ENCODE data around the gene WWOX.
A peak's percentile ranks its signal among the peaks of the same experiment; 100 is the strongest.

WWOX gene

DNA sequence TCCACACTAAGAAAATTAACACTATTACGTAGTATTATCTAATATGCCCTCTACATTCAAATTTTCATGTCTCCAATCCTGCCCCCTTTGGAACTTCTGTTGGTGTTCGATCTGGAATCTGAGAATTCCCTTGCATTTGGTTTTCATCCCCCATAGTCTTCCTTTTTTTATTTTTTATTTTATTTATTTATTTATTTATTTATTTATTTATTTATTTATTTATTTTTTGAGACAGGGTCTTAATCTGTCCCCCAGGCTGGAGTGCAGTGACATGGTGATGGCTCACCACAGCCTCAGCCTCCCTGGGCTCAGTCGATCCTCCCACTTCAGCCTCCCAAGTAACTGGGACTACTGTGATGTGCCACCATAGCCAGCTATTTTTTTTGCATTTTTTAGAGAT, 911.8 kb downstream of the WWOX start:
- Histone ChIP-seq H3K4me3 (ENCODE audit: low read depth, low read length) (no peak overlapping the region), H3K9me3 (ENCODE audit: insufficient read depth, low read depth, low read length) (peaks cover 2% of the 10 kb centered on the region), H3K4me1 (ENCODE audit: control insufficient read depth in 1 of 2, insufficient read depth in 2 of 2, low read length in 2 of 2) (peaks cover 0 to 4% of the 10 kb centered on the region in 2 experiments), H3K4me2 (ENCODE audit: low read length) (no peak overlapping the region), H2AFZ (ENCODE audit: insufficient read depth, low read length, poor library complexity) (no peak overlapping the region), H2BK120ac (ENCODE audit: insufficient read depth, low read length, poor library complexity) (no peak overlapping the region), H3K18ac (ENCODE audit: low read length) (no peak overlapping the region), H4K12ac (ENCODE audit: low read depth, low read length) (no peak overlapping the region), H3K14ac (ENCODE audit: low read length) (no peak overlapping the region), H3K4ac (ENCODE audit: low read depth, low read length) (no peak overlapping the region), H2BK12ac (ENCODE audit: low read length) (no peak overlapping the region), H3K23ac (ENCODE audit: low read length) (no peak overlapping the region), H4K91ac (ENCODE audit: low read depth, low read length) (no peak overlapping the region), H3K36me3 (ENCODE audit: control insufficient read depth in 1 of 2, insufficient read depth in 2 of 2, low read length in 2 of 2) (no peaks in the 10 kb centered on the region), H3K27ac (ENCODE audit: low read depth, low read length) (no peak overlapping the region), H3K27me3 (ENCODE audit: insufficient read depth, low read length) (no peaks in the 10 kb centered on the region), H2AK5ac (ENCODE audit: low read length) (no peak overlapping the region), H3K9ac (ENCODE audit: low read length) (no peak overlapping the region), H3K79me1 (ENCODE audit: low read length) (no peaks in the 10 kb centered on the region), H3K79me2 (ENCODE audit: control insufficient read depth, insufficient read depth, low read length, poor library complexity) (no peaks in the 10 kb centered on the region), H2BK5ac (ENCODE audit: low read depth, low read length, poor library complexity) (no peak overlapping the region), H4K8ac (ENCODE audit: low read depth, low read length) (no peak overlapping the region)
- no peak for DNase-seq
- WGBS (ENCODE audit: extremely low coverage, insufficient coverage, insufficient read length) = no CpG with 5 or more reads among the region's 3 CpGs

DNA sequence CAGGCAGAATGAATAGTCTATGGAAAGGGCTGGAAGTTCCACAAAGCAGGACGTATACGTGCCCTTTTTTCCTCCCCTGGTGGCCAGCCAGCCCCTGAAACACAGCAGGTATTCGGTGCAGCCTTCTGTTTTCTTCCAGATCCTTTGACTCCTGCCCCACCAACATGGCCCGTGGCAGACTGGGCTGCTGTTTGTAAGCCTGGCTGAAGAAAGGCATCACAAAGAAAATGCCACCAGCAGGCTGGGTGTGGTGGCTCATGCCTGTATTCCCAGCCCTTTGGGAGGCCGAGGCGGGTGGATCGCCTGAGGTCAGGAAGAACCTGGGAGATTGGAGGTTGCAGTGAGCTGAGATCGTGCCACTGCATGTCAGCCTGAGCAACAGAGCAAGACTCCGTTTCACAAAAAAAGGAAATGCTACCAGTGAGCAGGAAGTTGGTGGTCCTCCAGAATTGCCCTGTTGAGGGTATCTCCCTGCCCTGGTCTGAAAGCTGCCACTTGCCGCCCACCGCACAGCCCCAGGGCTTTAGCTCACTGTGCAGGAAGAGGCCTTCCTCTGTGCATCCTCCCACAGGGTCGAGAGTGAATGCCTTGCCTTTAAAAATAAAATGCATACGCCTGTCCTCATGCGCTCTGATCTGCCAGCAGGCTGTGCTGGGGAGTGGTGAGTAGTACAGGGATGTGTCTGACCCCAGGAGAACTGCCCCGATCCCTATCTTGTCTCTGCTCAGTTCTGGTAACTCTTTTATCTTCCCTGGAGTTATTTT, 913.4 kb downstream of the WWOX start:
- H3K18ac ChIP-seq (ENCODE audit: low read length) = no peak overlapping the region
- H3K4me1 ChIP-seq (ENCODE audit: control insufficient read depth in 1 of 2, insufficient read depth in 2 of 2, low read length in 2 of 2) = peaks cover 0 to 4% of the 10 kb centered on the region in 2 experiments
- no peak overlapping the region for H2AFZ ChIP-seq (ENCODE audit: insufficient read depth, low read length, poor library complexity)
- no peak overlapping the region for H2BK120ac ChIP-seq (ENCODE audit: insufficient read depth, low read length, poor library complexity)
- no peaks in the 10 kb centered on the region for H3K79me1 ChIP-seq (ENCODE audit: low read length)
- H3K4me3 ChIP-seq (ENCODE audit: low read depth, low read length) = no peak overlapping the region
- H4K91ac ChIP-seq (ENCODE audit: low read depth, low read length) = no peak overlapping the region
- H2BK5ac ChIP-seq (ENCODE audit: low read depth, low read length, poor library complexity) = no peak overlapping the region
- DNase-seq = no peak
- no peak overlapping the region for H3K27ac ChIP-seq (ENCODE audit: low read depth, low read length)
- H3K79me2 ChIP-seq (ENCODE audit: control insufficient read depth, insufficient read depth, low read length, poor library complexity) = no peaks in the 10 kb centered on the region
- no peak overlapping the region for H4K8ac ChIP-seq (ENCODE audit: low read depth, low read length)
- H3K27me3 ChIP-seq (ENCODE audit: insufficient read depth, low read length) = no peaks in the 10 kb centered on the region
- H3K23ac ChIP-seq (ENCODE audit: low read length) = no peak overlapping the region
- H2AK5ac ChIP-seq (ENCODE audit: low read length) = no peak overlapping the region
- H3K36me3 ChIP-seq (ENCODE audit: control insufficient read depth in 1 of 2, insufficient read depth in 2 of 2, low read length in 2 of 2) = no peaks in the 10 kb centered on the region
- no peak overlapping the region for H3K4me2 ChIP-seq (ENCODE audit: low read length)
- WGBS (ENCODE audit: extremely low coverage, insufficient coverage, insufficient read length) = no CpG with 5 or more reads among the region's 15 CpGs
- H3K9me3 ChIP-seq (ENCODE audit: insufficient read depth, low read depth, low read length) = peaks cover 2% of the 10 kb centered on the region
- no peak overlapping the region for H4K12ac ChIP-seq (ENCODE audit: low read depth, low read length)
- H3K9ac ChIP-seq (ENCODE audit: low read length) = no peak overlapping the region
- no peak overlapping the region for H2BK12ac ChIP-seq (ENCODE audit: low read length)
- no peak overlapping the region for H3K14ac ChIP-seq (ENCODE audit: low read length)
- no peak overlapping the region for H3K4ac ChIP-seq (ENCODE audit: low read depth, low read length)

DNA sequence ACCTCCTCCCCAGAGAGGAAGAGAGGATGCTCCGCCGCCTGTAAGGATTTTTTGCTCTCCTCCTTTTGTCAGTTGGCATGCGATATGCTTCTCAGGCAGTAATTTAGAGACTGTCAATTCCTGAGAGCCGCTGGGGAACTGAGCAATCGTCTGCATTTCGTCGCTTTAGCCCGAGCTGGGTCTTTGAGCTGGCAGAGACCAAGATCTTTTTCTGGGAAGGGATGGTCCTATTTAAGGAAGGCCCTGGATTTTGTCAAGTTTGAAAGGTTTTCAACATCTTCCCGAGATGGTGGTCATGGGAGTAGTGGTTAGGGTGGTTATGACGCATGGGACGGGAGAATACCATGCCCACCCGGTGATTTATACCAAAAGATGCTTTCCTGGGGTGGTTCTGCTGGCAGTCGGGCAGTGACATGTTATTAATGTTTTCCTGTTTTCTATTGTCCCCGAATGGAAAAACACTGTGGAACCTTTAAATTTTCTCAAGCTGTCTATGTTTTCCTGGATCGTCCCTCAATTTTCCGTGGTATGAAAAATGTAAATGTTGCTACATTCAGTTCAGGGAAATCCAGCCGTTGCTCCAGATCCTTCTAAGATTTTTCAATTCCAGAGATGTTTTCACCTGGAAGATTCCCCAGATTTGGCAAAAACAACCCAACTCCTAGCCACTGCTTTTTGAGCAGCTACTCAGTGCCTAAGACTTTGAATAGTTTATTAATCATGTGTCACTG, 914.6 kb downstream of the WWOX start:
- Histone ChIP-seq H4K91ac (ENCODE audit: low read depth, low read length) (no peak overlapping the region), H3K27me3 (ENCODE audit: insufficient read depth, low read length) (no peaks in the 10 kb centered on the region), H3K23ac (ENCODE audit: low read length) (no peak overlapping the region), H2BK12ac (ENCODE audit: low read length) (no peak overlapping the region), H3K9me3 (ENCODE audit: insufficient read depth, low read depth, low read length) (peaks cover 2% of the 10 kb centered on the region), H2AK5ac (ENCODE audit: low read length) (no peak overlapping the region), H3K4ac (ENCODE audit: low read depth, low read length) (no peak overlapping the region), H3K4me3 (ENCODE audit: low read depth, low read length) (no peak overlapping the region), H3K18ac (ENCODE audit: low read length) (no peak overlapping the region), H3K9ac (ENCODE audit: low read length) (no peak overlapping the region), H3K27ac (ENCODE audit: low read depth, low read length) (no peak overlapping the region), H4K12ac (ENCODE audit: low read depth, low read length) (no peak overlapping the region), H3K79me2 (ENCODE audit: control insufficient read depth, insufficient read depth, low read length, poor library complexity) (no peaks in the 10 kb centered on the region), H3K14ac (ENCODE audit: low read length) (no peak overlapping the region), H3K36me3 (ENCODE audit: control insufficient read depth in 1 of 2, insufficient read depth in 2 of 2, low read length in 2 of 2) (no peaks in the 10 kb centered on the region), H4K8ac (ENCODE audit: low read depth, low read length) (no peak overlapping the region), H3K4me1 (ENCODE audit: control insufficient read depth in 1 of 2, insufficient read depth in 2 of 2, low read length in 2 of 2) (peaks cover 0 to 4% of the 10 kb centered on the region in 2 experiments), H2AFZ (ENCODE audit: insufficient read depth, low read length, poor library complexity) (no peak overlapping the region), H3K4me2 (ENCODE audit: low read length) (no peak overlapping the region), H2BK5ac (ENCODE audit: low read depth, low read length, poor library complexity) (no peak overlapping the region), H3K79me1 (ENCODE audit: low read length) (no peaks in the 10 kb centered on the region), H2BK120ac (ENCODE audit: insufficient read depth, low read length, poor library complexity) (no peak overlapping the region)
- DNase-seq = peak in 1 of 2 donors; percentile 7
- WGBS (ENCODE audit: extremely low coverage, insufficient coverage, insufficient read length) = no CpG with 5 or more reads among the region's 17 CpGs

DNA sequence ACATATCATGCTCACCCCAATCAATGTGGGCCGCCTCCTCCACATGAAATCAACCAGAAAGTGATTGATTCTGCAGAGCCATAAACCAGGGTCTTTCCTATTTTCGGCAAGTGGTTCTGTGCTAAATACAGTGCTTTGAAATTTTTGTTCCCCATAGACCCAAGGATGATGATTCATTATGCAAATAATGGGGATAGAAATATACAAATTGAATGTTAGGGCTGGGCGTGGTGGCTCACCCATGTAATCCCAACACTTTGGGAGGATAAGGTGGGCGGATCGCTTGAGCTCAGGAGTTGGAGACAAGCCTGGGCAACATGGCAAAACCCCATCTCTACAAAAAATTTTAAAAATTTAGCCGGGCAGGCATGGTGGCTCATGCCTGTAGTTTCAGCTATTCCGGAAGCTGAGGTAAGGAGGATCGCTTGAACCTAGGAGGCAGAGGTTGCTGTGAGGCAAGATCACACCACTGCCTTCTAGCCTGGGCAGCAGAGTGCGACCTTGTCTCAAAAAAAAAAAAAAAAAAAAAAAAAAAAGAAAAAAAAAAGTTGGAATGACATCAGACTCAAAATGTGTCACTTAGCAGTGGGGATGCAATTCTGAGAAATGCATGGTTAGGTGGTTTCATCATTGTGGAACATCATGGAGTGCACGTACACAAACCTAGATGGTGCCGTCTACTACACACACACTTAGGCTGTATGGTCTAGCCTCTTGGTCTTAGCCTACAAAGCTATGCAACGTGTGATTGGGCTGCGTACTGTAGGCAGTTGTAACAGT, 919.4 kb downstream of the WWOX start:
- no peaks in the 10 kb centered on the region for H3K9me3 ChIP-seq (ENCODE audit: insufficient read depth, low read depth, low read length)
- no peak overlapping the region for H3K4me2 ChIP-seq (ENCODE audit: low read length)
- H3K79me2 ChIP-seq (ENCODE audit: control insufficient read depth, insufficient read depth, low read length, poor library complexity) = no peaks in the 10 kb centered on the region
- H2BK120ac ChIP-seq (ENCODE audit: insufficient read depth, low read length, poor library complexity) = no peak overlapping the region
- H4K12ac ChIP-seq (ENCODE audit: low read depth, low read length) = no peak overlapping the region
- no peaks in the 10 kb centered on the region for H3K27me3 ChIP-seq (ENCODE audit: insufficient read depth, low read length)
- H3K36me3 ChIP-seq (ENCODE audit: control insufficient read depth in 1 of 2, insufficient read depth in 2 of 2, low read length in 2 of 2) = no peaks in the 10 kb centered on the region
- no peak overlapping the region for H4K91ac ChIP-seq (ENCODE audit: low read depth, low read length)
- no peak overlapping the region for H3K18ac ChIP-seq (ENCODE audit: low read length)
- H3K9ac ChIP-seq (ENCODE audit: low read length) = no peak overlapping the region
- H3K27ac ChIP-seq (ENCODE audit: low read depth, low read length) = no peak overlapping the region
- no peak overlapping the region for H3K14ac ChIP-seq (ENCODE audit: low read length)
- no peak overlapping the region for H3K4ac ChIP-seq (ENCODE audit: low read depth, low read length)
- no peaks in the 10 kb centered on the region for H3K79me1 ChIP-seq (ENCODE audit: low read length)
- no CpG with 5 or more reads among the region's 13 CpGs for WGBS (ENCODE audit: extremely low coverage, insufficient coverage, insufficient read length)
- DNase-seq = peak in 1 of 2 donors; percentile 44
- no peaks in the 10 kb centered on the region for H3K4me1 ChIP-seq (ENCODE audit: control insufficient read depth in 1 of 2, insufficient read depth in 2 of 2, low read length in 2 of 2)
- H4K8ac ChIP-seq (ENCODE audit: low read depth, low read length) = no peak overlapping the region
- no peak overlapping the region for H3K4me3 ChIP-seq (ENCODE audit: low read depth, low read length)
- H3K23ac ChIP-seq (ENCODE audit: low read length) = no peak overlapping the region
- H2BK12ac ChIP-seq (ENCODE audit: low read length) = no peak overlapping the region
- no peak overlapping the region for H2AK5ac ChIP-seq (ENCODE audit: low read length)
- no peak overlapping the region for H2BK5ac ChIP-seq (ENCODE audit: low read depth, low read length, poor library complexity)
- H2AFZ ChIP-seq (ENCODE audit: insufficient read depth, low read length, poor library complexity) = no peak overlapping the region
